CD14-positive monocyte (primary cell): Measurements from ENCODE around the gene EPAS1. TPM values are rescaled to one million over a fixed set of nuclear protein-coding genes. Genes with fewer than 3 reads are reported as not detected.
A peak's percentile ranks its signal among the peaks of the same experiment; 100 is the strongest.

Source experiments
- DNase-seq, 3 donors: peaks; one replicate each; pipeline ENCODE4 v3.0.0-alpha.2; 2011 to 2022
- H2AFZ ChIP-seq: 2 replicates; pipeline ENCODE4 v1.6.0; 2012; ENCODE audit warnings: mild to moderate bottlenecking, low read depth, low read length, inconsistent platforms; ENCODE audit not compliant: insufficient read depth, poor library complexity, severe bottlenecking
- H3K27ac ChIP-seq, 2 donors: 1 replicate in 1 of 2; 2 replicates in 1 of 2; pipeline ENCODE4 v1.5.1; 2012 to 2013; ENCODE audit warnings: low read length in 2 of 2, control low read depth in 1 of 2, inconsistent platforms in 1 of 2, low read depth in 1 of 2, mild to moderate bottlenecking in 1 of 2
- H3K27me3 ChIP-seq, 2 donors: one replicate each; pipeline versions ENCODE4 v1.6.0 to v1.6.1; 2011 to 2013; ENCODE audit warnings: low read length in 2 of 2; ENCODE audit not compliant: control insufficient read depth in 2 of 2, insufficient read depth in 2 of 2
- H3K36me3 ChIP-seq, 2 donors: replicated peaks in 1 of 2; 1 replicate in 1 of 2; 2 replicates in 1 of 2; pipeline versions ENCODE4 v1.5.1 to v1.6.1; 2012 to 2013; ENCODE audit warnings: low read length in 2 of 2, control low read depth in 1 of 2, inconsistent platforms in 1 of 2, mild to moderate bottlenecking in 1 of 2; ENCODE audit not compliant: insufficient read depth in 2 of 2, control insufficient read depth in 1 of 2
- H3K4me1 ChIP-seq, 2 donors: 1 replicate in 1 of 2; 2 replicates in 1 of 2; pipeline versions ENCODE4 v1.5.1 to v1.6.1; 2012 to 2013; ENCODE audit warnings: low read length in 2 of 2, control low read depth in 1 of 2, inconsistent platforms in 1 of 2, mild to moderate bottlenecking in 1 of 2, moderate library complexity in 1 of 2; ENCODE audit not compliant: insufficient read depth in 2 of 2, control insufficient read depth in 1 of 2
- H3K4me2 ChIP-seq: replicated peaks from 2 replicates; pipeline ENCODE3; 2012; ENCODE audit warnings: low read length, moderate library complexity, mild to moderate bottlenecking; ENCODE audit not compliant: poor library complexity, severe bottlenecking; ENCODE audit errors: extremely low read depth
- H3K4me3 ChIP-seq, 3 experiments: fragments of 200-600 bp in 1 of 3; sonication (generic) in 1 of 3; replicated peaks in 1 of 3; 1 replicate in 2 of 3; 2 replicates in 1 of 3; pipeline ENCODE4 v1.5.1; 2011 to 2013; ENCODE audit warnings: low read length in 3 of 3, mild to moderate bottlenecking in 3 of 3, control low read depth in 2 of 3, low read depth in 2 of 3, inconsistent platforms in 1 of 3, moderate library complexity in 1 of 3
- H3K79me2 ChIP-seq: 2 replicates; pipeline ENCODE4 v1.6.0; 2012; ENCODE audit warnings: mild to moderate bottlenecking, control low read depth, inconsistent platforms, low read length, moderate library complexity; ENCODE audit not compliant: insufficient read depth
- H3K9ac ChIP-seq: 2 replicates; pipeline ENCODE4 v1.6.0; 2017; ENCODE audit warnings: low read length, mild to moderate bottlenecking; ENCODE audit not compliant: insufficient read depth, poor library complexity, severe bottlenecking
- H3K9me3 ChIP-seq, 2 donors: replicated peaks in 1 of 2; 1 replicate in 1 of 2; 2 replicates in 1 of 2; pipeline versions ENCODE4 v1.5.1 to v1.6.1; 2012 to 2013; ENCODE audit warnings: low read length in 2 of 2, control low read depth in 1 of 2; ENCODE audit not compliant: control insufficient read depth in 1 of 2, insufficient read depth in 1 of 2
- H4K20me1 ChIP-seq: 2 replicates; pipeline ENCODE4 v1.6.0; 2012; ENCODE audit warnings: mild to moderate bottlenecking, low read length, control low read depth, moderate library complexity; ENCODE audit not compliant: insufficient read depth
- H3K27ac Mint-ChIP-seq, 7 donors: one replicate each; pipeline ENCODE4 v1.8.0; 2020; ENCODE audit warnings: mild to moderate bottlenecking in 7 of 7, mixed read lengths in 7 of 7, moderate library complexity in 6 of 7, inconsistent platforms in 2 of 7
- H3K27me3 Mint-ChIP-seq, 3 donors: one replicate each; pipeline ENCODE4 v1.8.0; 2021 to 2022; ENCODE audit warnings: low read depth in 3 of 3, mild to moderate bottlenecking in 3 of 3, mixed read lengths in 3 of 3, moderate library complexity in 3 of 3, inconsistent platforms in 1 of 3
- H3K36me3 Mint-ChIP-seq, 2 donors: one replicate each; pipeline ENCODE4 v1.8.0; 2020; ENCODE audit warnings: mixed read lengths in 2 of 2, inconsistent platforms in 1 of 2, mild to moderate bottlenecking in 1 of 2
- H3K4me1 Mint-ChIP-seq: one replicate; pipeline ENCODE4 v1.8.0; 2020; ENCODE audit warnings: mild to moderate bottlenecking, mixed read lengths
- H3K4me3 Mint-ChIP-seq, 2 donors: one replicate each; pipeline ENCODE4 v1.8.0; 2020; ENCODE audit warnings: mild to moderate bottlenecking in 2 of 2, mixed read lengths in 2 of 2, moderate library complexity in 1 of 2
- H3K9me3 Mint-ChIP-seq, 7 donors: one replicate each; pipeline ENCODE4 v1.8.0; 2020 to 2022; ENCODE audit warnings: mixed read lengths in 7 of 7, mild to moderate bottlenecking in 6 of 7, moderate library complexity in 6 of 7, inconsistent platforms in 2 of 7
- WGBS: methylation state at CpG from one replicate; pipeline ENCODE4 v1.1.5; 2013; ENCODE audit warnings: missing lambda C conversion rate; ENCODE audit not compliant: insufficient coverage; 5-methylcytosine and 5-hydroxymethylcytosine counted together
- intact Hi-C, 2 donors: fragments of 100-400 bp; cut with micrococcal nuclease; formaldehyde crosslinking; loops; one replicate each; pipeline versions ENCODE4 v1.15.0 to v1.15.1; 2023
- polyA plus RNA-seq, 3 donors: library from polyadenylated mRNA; depleted of rRNA in 1 of 3; unstranded in 2 of 3; stranded (reverse) in 1 of 3; fragments of 300-500 nt in 2 of 3; fragments of >200 nt in 1 of 3; fragmentation: Illumina TruSeq in 2 of 3; gene quantifications; 1 replicate in 2 of 3; 2 replicates in 1 of 3; pipeline ENCODE4 v1.2.3, GENCODE V29; 2012 to 2021
- TF ChIP-seq, protein P1 (sequence below): fragments of 200-600 bp; IDR thresholded peaks from one replicate; pipeline ENCODE4 v1.8.0; 2022; ENCODE audit warnings: antibody characterized with exemption, mild to moderate bottlenecking

The EPAS1 gene
- polyA plus RNA-seq, 3 donors, result 0.11 to 1.0 (median 0.88) TPM

DNA sequence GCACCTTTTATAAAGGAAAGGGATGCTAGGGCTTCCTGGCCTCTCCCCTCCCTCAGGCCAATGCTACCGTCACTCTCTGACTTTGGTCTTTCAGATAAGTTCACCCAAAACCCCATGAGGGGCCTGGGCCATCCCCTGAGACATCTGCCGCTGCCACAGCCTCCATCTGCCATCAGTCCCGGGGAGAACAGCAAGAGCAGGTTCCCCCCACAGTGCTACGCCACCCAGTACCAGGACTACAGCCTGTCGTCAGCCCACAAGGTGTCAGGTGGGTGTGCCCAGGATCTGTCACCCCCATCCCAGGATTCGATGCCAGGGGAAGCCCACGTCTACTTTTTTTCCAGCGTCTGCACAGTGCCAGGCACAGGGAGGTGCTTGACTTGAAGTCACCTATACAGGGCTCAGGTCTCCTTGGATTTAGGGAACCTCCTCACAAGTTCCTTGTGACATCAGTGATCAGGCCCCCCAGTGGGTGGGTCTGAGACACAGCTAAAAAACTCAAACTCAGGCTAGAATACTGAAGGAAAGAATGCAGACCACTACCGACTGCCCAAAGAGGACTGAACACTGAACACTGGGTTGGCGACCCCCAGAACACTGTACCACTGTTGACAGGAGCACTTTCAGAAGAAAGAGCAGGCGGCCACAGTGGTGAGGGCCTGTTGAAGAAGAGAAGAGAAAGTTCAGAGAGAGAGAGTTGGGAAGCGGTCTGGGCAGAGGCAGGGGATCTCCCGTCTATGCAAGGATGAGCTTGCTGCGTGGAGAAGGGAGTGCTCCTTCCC is 85.3 kb downstream of the EPAS1 start:
- intact Hi-C loops, result no loop called here
- H3K27ac Mint-ChIP-seq, result peak overlapping the region in 1 of 7 donors; percentile 50
- Histone ChIP-seq H3K27ac (no peak overlapping the region), H3K9ac (no peak overlapping the region), H3K79me2 (no peaks in the 10 kb centered on the region), H3K36me3 (no peaks in the 10 kb centered on the region), H3K27me3 (no peaks in the 10 kb centered on the region), H2AFZ (no peak overlapping the region), H3K9me3 (no peaks in the 10 kb centered on the region), H4K20me1 (no peaks in the 10 kb centered on the region), H3K4me3 (no peak overlapping the region), H3K4me2 (no peak overlapping the region), H3K4me1 (peaks cover 23 to 24% of the 10 kb centered on the region in 2 donors)
- peaks cover 0 to 4% (median 0%) of the 10 kb centered on the region in 3 donors for H3K27me3 Mint-ChIP-seq
- H3K36me3 Mint-ChIP-seq, result peaks cover 0 to under 1% of the 10 kb centered on the region in 2 donors
- peaks cover 23% of the 10 kb centered on the region for H3K4me1 Mint-ChIP-seq
- no peak for DNase-seq
- TF ChIP-seq, protein P1, sequence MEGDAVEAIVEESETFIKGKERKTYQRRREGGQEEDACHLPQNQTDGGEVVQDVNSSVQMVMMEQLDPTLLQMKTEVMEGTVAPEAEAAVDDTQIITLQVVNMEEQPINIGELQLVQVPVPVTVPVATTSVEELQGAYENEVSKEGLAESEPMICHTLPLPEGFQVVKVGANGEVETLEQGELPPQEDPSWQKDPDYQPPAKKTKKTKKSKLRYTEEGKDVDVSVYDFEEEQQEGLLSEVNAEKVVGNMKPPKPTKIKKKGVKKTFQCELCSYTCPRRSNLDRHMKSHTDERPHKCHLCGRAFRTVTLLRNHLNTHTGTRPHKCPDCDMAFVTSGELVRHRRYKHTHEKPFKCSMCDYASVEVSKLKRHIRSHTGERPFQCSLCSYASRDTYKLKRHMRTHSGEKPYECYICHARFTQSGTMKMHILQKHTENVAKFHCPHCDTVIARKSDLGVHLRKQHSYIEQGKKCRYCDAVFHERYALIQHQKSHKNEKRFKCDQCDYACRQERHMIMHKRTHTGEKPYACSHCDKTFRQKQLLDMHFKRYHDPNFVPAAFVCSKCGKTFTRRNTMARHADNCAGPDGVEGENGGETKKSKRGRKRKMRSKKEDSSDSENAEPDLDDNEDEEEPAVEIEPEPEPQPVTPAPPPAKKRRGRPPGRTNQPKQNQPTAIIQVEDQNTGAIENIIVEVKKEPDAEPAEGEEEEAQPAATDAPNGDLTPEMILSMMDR, result no peak
- H3K4me3 Mint-ChIP-seq, result no peak overlapping the region
- H3K9me3 Mint-ChIP-seq, result no peaks in the 10 kb centered on the region
- 97% methylated on average over 13 of the region's 14 CpGs for WGBS

DNA sequence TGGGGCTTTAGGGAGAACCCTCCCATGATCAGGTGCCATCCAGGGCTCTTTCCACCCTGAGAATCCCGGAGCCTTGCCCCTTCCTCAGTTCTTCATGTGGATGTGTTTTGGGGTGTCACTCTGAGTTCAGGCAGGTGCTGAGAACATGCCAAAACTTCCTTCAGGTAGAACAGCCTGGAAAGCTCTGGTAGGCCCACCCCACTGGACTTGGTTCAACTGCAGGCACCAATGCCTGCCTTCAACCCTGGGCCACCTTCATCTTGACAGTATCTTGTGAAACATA is 85.8 kb downstream of the EPAS1 start:
- intact Hi-C loops, result no loop called here
- H3K4me1 ChIP-seq, result peaks cover 28 to 30% of the 10 kb centered on the region in 2 donors
- H3K27ac ChIP-seq, result no peak overlapping the region
- H3K4me2 ChIP-seq, result no peak overlapping the region
- H3K79me2 ChIP-seq, result no peaks in the 10 kb centered on the region
- H3K36me3 ChIP-seq, result no peaks in the 10 kb centered on the region
- no peak overlapping the region for H3K9ac ChIP-seq
- Mint-ChIP-seq H3K27ac (peak overlapping the region in 1 of 7 donors; percentile 45), H3K4me1 (peaks cover 28% of the 10 kb centered on the region), H3K9me3 (no peaks in the 10 kb centered on the region), H3K4me3 (no peak overlapping the region), H3K36me3 (peaks cover 0 to 2% of the 10 kb centered on the region in 2 donors), H3K27me3 (peaks cover 0 to 4% (median 1%) of the 10 kb centered on the region in 3 donors)
- H2AFZ ChIP-seq, result no peak overlapping the region
- no peaks in the 10 kb centered on the region for H4K20me1 ChIP-seq
- no peaks in the 10 kb centered on the region for H3K27me3 ChIP-seq
- H3K9me3 ChIP-seq, result no peaks in the 10 kb centered on the region
- H3K4me3 ChIP-seq, result no peak overlapping the region
- TF ChIP-seq, protein P1, result no peak
- no CpG with 5 or more reads among the region's 1 CpG for WGBS
- DNase-seq, result no peak
